SIG-M5 treated with dmso at 0.1 percent for 504 hours (cell line): ENCODE data around the gene DPH3.

Source experiments
- DNase-seq: peaks from one replicate; lab custom pipeline; 2025; ENCODE audit not compliant: unreplicated experiment; lab: John Stamatoyannopoulos, UW

DPH3 gene

DNA sequence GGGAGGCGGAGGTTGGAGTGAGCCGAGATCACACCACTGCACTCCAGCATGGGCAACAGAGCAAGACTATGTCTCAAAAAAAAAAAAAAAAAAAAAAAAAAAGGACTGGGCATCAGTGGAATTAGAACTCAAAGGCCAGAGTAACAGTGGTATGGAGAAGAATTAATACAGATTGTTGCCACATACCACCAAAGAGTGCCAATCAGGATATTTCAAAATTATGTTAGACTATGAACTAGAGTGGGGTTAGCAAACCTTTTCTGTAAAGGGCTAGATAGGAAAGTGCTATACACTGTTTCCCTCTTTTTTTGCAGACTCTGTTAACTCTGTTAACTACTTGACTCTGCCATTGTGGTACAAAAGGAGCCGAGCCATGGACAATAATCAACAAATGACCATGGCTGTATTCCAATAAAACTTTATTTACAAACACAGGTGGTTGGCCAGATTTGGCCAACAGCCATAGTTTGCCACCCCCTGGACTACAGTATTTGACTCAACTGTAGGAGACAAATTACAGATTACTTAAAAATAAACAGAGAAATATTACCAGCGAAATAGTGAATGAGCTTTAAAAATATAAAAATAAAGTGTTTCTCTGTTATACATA is 28.6 kb downstream of the DPH3 start:
- no peak for DNase-seq

GRCh38 chr3:16234281-16234680 is 30.5 kb downstream of the DPH3 start:
- no peak for DNase-seq

GRCh38 chr3:16233806-16234205 is 30.9 kb downstream of the DPH3 start:
- DNase-seq, result no peak

GRCh38 chr3:16231983-16232382 is 32.8 kb downstream of the DPH3 start:
- DNase-seq, result no peak

DNA sequence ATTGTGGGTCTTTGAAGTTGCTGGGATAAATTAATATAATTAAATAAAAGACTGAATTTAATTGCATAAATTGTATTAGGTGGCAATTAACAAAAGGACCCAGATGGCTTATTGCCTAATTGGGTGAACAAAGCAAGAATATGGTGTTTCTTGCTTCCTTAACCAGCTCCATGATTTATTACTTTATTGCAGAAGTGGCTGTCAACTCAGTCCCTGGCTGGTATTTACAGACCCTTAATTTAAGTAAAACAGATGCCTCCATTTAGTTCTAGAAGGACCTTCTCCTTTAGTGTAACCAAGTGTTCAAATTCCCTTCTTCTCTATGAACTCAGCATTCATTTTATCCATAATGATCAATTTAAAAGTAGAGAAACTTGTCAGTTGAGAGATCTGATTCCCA is 35.1 kb downstream of the DPH3 start:
- no peak for DNase-seq

- DNase-seq, result no peak
Observed at GRCh38 chr3:16227566-16227965, 37.2 kb downstream of the DPH3 start.

- no peak for DNase-seq
Observed at GRCh38 chr3:16224325-16224724, 40.4 kb downstream of the DPH3 start.

GRCh38 chr3:16222547-16222946 is 42.2 kb downstream of the DPH3 start:
- no peak for DNase-seq

DNA sequence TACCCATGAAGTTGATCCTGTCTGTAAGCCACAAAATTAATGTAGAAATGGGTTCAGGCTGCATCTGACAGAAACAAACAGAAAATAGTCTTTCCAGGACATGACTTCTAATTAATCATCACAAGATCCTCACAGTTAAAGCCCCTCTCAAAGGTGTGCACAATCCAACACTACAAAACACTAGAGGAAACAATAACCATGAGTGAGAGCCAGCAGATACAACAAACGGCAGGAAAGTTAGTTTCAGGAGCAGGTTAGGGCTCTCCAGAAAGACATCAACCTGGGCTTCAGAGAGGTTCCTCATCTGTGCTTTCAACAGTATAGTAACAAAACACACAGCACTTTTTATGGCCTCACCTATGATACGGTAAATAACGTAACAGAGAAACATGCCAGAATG is 42.8 kb downstream of the DPH3 start:
- DNase-seq, result no peak

DNA sequence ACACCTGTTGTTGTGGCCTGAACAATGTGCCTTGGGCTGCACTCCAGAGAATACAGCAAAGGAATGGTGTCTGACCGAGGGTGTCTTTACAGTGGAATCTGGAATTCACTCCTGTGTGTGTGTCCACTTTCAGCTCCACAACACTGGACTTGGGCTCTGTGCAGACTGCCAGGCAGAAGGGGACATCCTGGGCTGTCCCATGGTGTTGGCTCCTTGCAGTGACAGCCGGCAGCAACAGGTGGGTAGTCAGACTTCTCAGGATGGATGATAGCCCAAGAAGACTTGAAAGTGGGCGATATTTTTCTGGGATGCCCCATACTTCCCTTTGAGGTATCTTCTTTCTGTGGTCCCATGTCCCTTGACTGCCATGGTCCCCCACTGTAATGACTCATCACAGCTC is 45.0 kb downstream of the DPH3 start:
- no peak for DNase-seq

GRCh38 chr3:16216373-16216935 is 48.3 kb downstream of the DPH3 start:
- DNase-seq, result no peak

DNA sequence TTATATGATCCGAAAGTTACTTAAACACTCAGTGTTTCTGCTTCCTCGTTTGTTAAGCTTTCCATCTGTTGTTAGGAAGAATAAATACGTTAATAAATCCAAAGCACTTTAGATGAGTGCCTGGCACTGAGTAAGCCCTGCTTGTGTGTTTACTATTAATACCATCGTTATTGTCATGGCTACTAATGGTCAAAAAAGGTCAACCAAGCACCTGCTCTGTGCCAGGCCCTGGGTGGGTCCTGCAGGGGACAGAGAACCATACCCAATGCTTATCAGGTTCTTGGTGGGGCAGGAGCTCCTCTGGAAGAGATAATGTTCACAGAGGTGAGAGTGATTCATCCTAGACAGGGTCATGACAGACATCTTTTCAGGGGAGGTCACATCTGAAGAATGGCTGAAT is 50.4 kb downstream of the DPH3 start:
- no peak for DNase-seq

- no peak for DNase-seq
Observed at GRCh38 chr3:16211176-16211904, 53.4 kb downstream of the DPH3 start.
